Heart right ventricle (tissue), 16 donors: ENCODE results near the gene GPS1. TPM values are rescaled to one million over a fixed set of nuclear protein-coding genes. Genes with fewer than 3 reads are reported as not detected.

Source experiments
- ATAC-seq, 8 donors: fragments of 200-7000 bp; cut with Tn5 transposase; one replicate each; pipeline ENCODE4 v1.9.1; 2020; ENCODE audit warnings: mild to moderate bottlenecking in 8 of 8, moderate library complexity in 8 of 8, moderate number of reproducible peaks in 1 of 8
- DNase-seq, 2 donors: peaks; one replicate each; pipeline ENCODE4 v3.0.0-alpha.2; 2020
- H3K27ac ChIP-seq, 10 donors: fragments of 200-600 bp; sonication (generic) in 2 of 10; one replicate each; pipeline versions ENCODE4 v1.5.0 to v1.8.0; 2020 to 2022; ENCODE audit warnings: mild to moderate bottlenecking in 3 of 10
- H3K27me3 ChIP-seq, 7 donors: fragments of 200-600 bp; one replicate each; pipeline ENCODE4 v1.8.0; 2021 to 2022; ENCODE audit warnings: mild to moderate bottlenecking in 2 of 7
- H3K36me3 ChIP-seq, 9 donors: fragments of 200-600 bp; sonication (generic) in 1 of 9; one replicate each; pipeline versions ENCODE4 v1.5.0 to v1.8.0; 2020 to 2022; ENCODE audit warnings: mild to moderate bottlenecking in 2 of 9
- H3K4me1 ChIP-seq, 9 donors: fragments of 200-600 bp; sonication (generic) in 1 of 9; one replicate each; pipeline versions ENCODE4 v1.5.0 to v1.8.0; 2020 to 2022; ENCODE audit warnings: mild to moderate bottlenecking in 4 of 9
- H3K4me3 ChIP-seq, 10 donors: fragments of 200-600 bp; sonication (generic) in 2 of 10; one replicate each; pipeline versions ENCODE4 v1.5.0 to v1.8.0; 2020 to 2022; ENCODE audit warnings: mild to moderate bottlenecking in 7 of 10, moderate library complexity in 2 of 10
- H3K9me3 ChIP-seq, 11 donors: fragments of 200-600 bp in 10 of 11; sonication (generic) in 2 of 11; one replicate each; pipeline versions ENCODE4 v1.5.0 to v1.8.0; 2013 to 2022; ENCODE audit warnings: mild to moderate bottlenecking in 2 of 11, control low read depth in 1 of 11, moderate library complexity in 1 of 11
- CTCF ChIP-seq, 9 donors: fragments of 200-600 bp; sonication (generic) in 2 of 9; IDR thresholded peaks; one replicate each; pipeline versions ENCODE4 v1.5.0 to v1.8.0; 2021 to 2022; ENCODE audit warnings: antibody characterized with exemption in 9 of 9, mild to moderate bottlenecking in 5 of 9, moderate library complexity in 1 of 9
- WGBS, 2 donors: extraction: QIAGEN DNeasy Blood & Tissue Kit; methylation state at CpG; one replicate each; pipeline ENCODE4 v1.1.7; 2013; ENCODE audit warnings: inconsistent platforms in 1 of 2; 5-methylcytosine and 5-hydroxymethylcytosine counted together
- intact Hi-C, 10 donors: fragments of 100-400 bp; cut with DNase I; formaldehyde crosslinking; loops; one replicate each; pipeline versions ENCODE4 v1.11.1 to v1.14.2; 2022
- polyA plus RNA-seq, 2 donors: library from polyadenylated mRNA; stranded (reverse); fragments of 200-250 nt; gene quantifications; one replicate each; pipeline ENCODE4 v1.2.3, GENCODE V29; 2013
- total RNA-seq, 10 donors: library from RNA; stranded (reverse); fragmentation: NEBNext Ultra II Directional in 3 of 10; extraction: Animal tissue kit (Norgen Biotek cat#: 25700) in 3 of 10; gene quantifications; one replicate each; pipeline versions ENCODE4 v1.2.1 to v1.2.4, GENCODE V29; 2021 to 2023
- donor health status: Arrhythmogenic right ventricular cardiomyopathy.
- donor health status: ischemic (EF 13 %, LVEDD 7.1; RV severe dilation, severe dysfunction).
- donor health status: healthy with polysubstance abuse.
- donor health status: DM: no; HTN: yes; CAD: no.
- donor health status: DM: no; HTN: no; CAD: no.
- donor health status: ischemic (EF 25% LVEDD 6.9; RV normal size, moderate dysfunction).
- donor health status: ischemic (EF 25% LVEDD 5.7; RV mildly dilated, moderate dysfunction).
- donor health status: healthy.
- donor health status: DM: yes; HTN: yes; CAD: no.
- donor health status: Ischemic cardiomyopathy.
- donor health status: ischemic (EF 35%, LVEDD 5.7; RV mildly dilated, moderate dysfunction).
- donor health status: nonischemic (EF 11% LVEDD 7.7; RV severe dilation, severe dysfunction).
- donor health status: DM: yes; HTN: yes; CAD: no.
- donor health status: PGD.
- donor health status: ischemic (EF 29% LVEDD 5.4; RV normal size, mild dysfunction).
- donor health status: nonischemic (EF 23%, LVEDD 6.1; RV moderate dilation, normal function).

GPS1 gene
- total and polyA plus RNA-seq, 12 donors = 68.9 to 183 (median 81.9) TPM

DNA sequence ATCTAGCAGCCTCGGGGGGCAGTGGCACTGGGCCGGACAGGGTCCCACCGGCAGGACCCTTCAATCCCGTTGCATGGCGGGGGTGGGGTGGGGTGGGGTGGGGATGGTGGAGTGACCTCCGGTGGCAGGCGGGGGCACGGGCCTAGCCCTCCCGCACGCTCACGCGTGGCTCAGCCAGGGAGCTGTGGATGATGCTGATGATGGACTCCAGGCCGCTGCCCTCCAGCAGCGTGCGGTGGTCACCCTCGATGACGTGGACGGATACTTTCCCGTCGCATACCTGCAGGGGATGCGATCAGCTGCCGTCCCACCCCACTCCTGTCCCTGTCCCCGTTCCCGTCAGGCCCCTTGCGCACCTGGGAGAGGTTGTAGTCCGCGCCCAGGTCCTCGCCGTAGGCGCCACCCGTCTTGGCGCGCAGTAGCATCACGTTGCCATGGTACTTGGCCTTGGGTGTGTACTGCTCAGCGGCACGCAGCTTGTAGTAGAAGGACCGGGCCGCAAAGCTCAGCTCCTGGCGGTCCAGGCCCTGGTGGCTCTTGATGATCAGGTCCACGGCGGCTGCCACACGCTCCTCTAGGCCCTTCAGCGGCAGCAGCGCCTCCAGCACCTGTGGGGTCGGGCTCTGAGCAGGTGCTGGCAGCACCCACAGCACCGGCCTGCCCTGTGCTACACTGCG lies 27.4 kb downstream of the GPS1 start:
- DNase-seq = no peak
- H3K36me3 ChIP-seq = peaks cover 0 to 59% (median 38%) of the 10 kb centered on the region in 9 donors
- ATAC-seq = no peak
- 94 to 96% methylated on average over 44 to 47 of the region's 47 CpGs for WGBS, 2 donors
- TF ChIP-seq CTCF (IDR thresholded peaks at IDR 0.05) = no peak
- intact Hi-C loops = no loop called here
- peaks cover 0 to 6% (median 0%) of the 10 kb centered on the region in 9 donors for H3K4me1 ChIP-seq
- H3K27me3 ChIP-seq = no peaks in the 10 kb centered on the region
- no peak overlapping the region for H3K4me3 ChIP-seq
- no peaks in the 10 kb centered on the region for H3K9me3 ChIP-seq
- H3K27ac ChIP-seq = no peak overlapping the region

DNA sequence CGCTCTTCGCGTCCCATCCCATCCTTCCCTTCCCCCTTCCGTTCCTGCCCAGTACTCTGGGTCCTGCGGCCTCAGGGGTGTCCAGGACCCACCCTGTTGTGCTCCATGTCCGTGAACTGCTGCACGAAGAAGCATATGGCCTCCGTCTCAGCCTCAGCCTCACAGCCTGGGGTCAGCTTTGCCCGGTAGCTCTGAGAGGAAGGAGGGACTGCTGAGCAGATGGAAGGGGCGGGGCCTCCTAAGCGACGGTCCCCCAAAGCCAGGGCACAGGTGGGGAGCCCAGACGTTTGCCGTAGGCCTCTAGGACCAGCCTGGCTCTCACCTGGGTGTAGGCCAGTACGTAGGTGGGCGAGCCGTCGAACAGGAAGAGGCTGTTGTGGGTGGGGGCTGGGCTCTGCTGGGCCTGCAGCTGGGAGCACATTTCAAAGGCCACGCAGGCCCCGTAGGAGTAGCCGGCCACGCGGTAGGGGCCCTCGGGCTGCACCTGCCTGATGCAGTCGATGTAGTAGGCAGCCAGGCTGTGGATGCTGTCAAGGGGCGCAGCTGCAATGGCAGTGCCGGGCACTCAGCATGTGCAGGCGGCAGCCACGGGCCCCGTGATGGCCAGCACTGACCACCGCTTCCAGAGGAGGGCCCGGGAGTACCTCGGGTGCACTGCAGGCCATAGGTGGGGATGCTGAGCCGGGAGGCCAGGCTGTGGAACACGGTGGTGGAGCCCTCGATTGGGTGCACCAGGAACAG lies 28.5 kb downstream of the GPS1 start:
- peaks cover 0 to 70% (median 43%) of the 10 kb centered on the region in 9 donors for H3K36me3 ChIP-seq
- 91% methylated on average over 36 of the region's 36 CpGs for WGBS, 2 donors

GRCh38 chr17:82080789-82081464 lies 29.2 kb downstream of the GPS1 start:
- WGBS, 2 donors = 93 to 96% methylated on average over 44 of the region's 44 CpGs
- intact Hi-C loops = no loop called here
- Histone ChIP-seq H3K27ac (no peak overlapping the region), H3K27me3 (no peaks in the 10 kb centered on the region), H3K36me3 (peaks cover 0 to 77% (median 48%) of the 10 kb centered on the region in 9 donors), H3K4me1 (peaks cover 0 to 6% (median 0%) of the 10 kb centered on the region in 9 donors), H3K4me3 (no peak overlapping the region), H3K9me3 (no peaks in the 10 kb centered on the region)
- DNase-seq (no peak), ATAC-seq (no peak)
- TF ChIP-seq CTCF (IDR thresholded peaks at IDR 0.05) = no peak

More for the DNA sequence above, 28.5 kb downstream of the GPS1 start:
- intact Hi-C loops = no loop called here
- no peaks in the 10 kb centered on the region for H3K9me3 ChIP-seq
- TF ChIP-seq CTCF (IDR thresholded peaks at IDR 0.05) = no peak
- peaks cover 0 to 6% (median 0%) of the 10 kb centered on the region in 9 donors for H3K4me1 ChIP-seq
- no peak overlapping the region for H3K27ac ChIP-seq
- no peak overlapping the region for H3K4me3 ChIP-seq
- no peaks in the 10 kb centered on the region for H3K27me3 ChIP-seq
- DNase-seq = no peak
- no peak for ATAC-seq

DNA sequence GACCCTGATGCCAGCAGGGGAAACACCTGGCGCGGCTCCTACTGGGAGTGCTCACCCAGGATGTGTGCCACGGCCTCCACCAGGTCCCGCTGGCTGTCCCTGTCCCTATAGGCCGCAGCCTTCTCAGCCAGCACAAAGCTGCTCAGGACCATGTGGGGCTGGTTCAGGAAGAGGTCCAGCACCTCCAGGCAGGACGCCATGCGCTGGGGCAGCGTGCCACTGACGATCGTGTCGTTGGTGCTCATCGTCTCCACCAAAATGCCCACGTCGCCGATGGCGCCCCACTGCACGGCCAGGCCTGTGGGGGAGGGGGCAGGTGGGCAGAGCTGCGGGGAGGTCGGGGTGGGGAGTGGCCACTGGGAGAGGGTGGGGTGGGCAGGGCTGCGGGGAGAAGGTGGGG lies 29.8 kb downstream of the GPS1 start:
- TF ChIP-seq CTCF (IDR thresholded peaks at IDR 0.05) = no peak
- Histone ChIP-seq H3K9me3 (no peaks in the 10 kb centered on the region), H3K4me3 (no peak overlapping the region), H3K4me1 (peaks cover 0 to 6% (median 0%) of the 10 kb centered on the region in 9 donors), H3K36me3 (peaks cover 0 to 83% (median 54%) of the 10 kb centered on the region in 9 donors), H3K27ac (no peak overlapping the region), H3K27me3 (no peaks in the 10 kb centered on the region)
- ATAC-seq = no peak
- no peak for DNase-seq
- intact Hi-C loops = no loop called here
- 94 to 95% methylated on average over 19 to 20 of the region's 20 CpGs for WGBS, 2 donors
